ENCODE data around the gene CDH1.

GRCh38 chr16:68711421-68712139 is 25.5 kb upstream of the CDH1 start:
- no peak for TF ChIP-seq CTCF (IDR thresholded peaks at IDR 0.05)
- no peak for TF ChIP-seq POLR2A (IDR thresholded peaks at IDR 0.05)
